H1 (cell line): ENCODE results near the gene TMPO. TPM values are rescaled to one million over a fixed set of nuclear protein-coding genes. Genes with fewer than 3 reads are reported as not detected.

ENCODE experiments used
- CTCF ChIA-PET: fragments of 300-600 bp; sonication (Branson Sonifier 250); formaldehyde crosslinking; loops from one replicate; lab custom pipeline; 2021; ENCODE audit not compliant: partially characterized antibody; lab: Charles Lee
- POLR2A ChIA-PET: fragments of 300-600 bp; sonication (Branson Sonifier 250); formaldehyde crosslinking; loops from one replicate; lab custom pipeline; 2021; ENCODE audit warnings: inconsistent platforms; ENCODE audit not compliant: partially characterized antibody; lab: Charles Lee
- DNase-seq, 2 experiments: peaks; one replicate each; pipeline versions ENCODE4 v3.0.0 to v3.0.0-alpha.2; 2010 to 2022; ENCODE audit warnings: low spot score in 2 of 2, low read depth in 1 of 2, mixed read lengths in 1 of 2
- FAIRE-seq: peaks from 2 replicates; lab custom pipeline; 2011; peaks lifted over from hg19 to GRCh38; lab: Jason Lieb, UNC
- H2AFZ ChIP-seq: 2 replicates; pipeline ENCODE4 v1.8.1; 2012; ENCODE audit warnings: low read length, inconsistent platforms
- H2AK5ac ChIP-seq: 2 replicates; pipeline ENCODE4 v1.6.1; 2013; ENCODE audit warnings: low read depth, low read length
- H2BK120ac ChIP-seq: replicated peaks from 2 replicates; pipeline ENCODE3; 2013; ENCODE audit warnings: low read depth, low read length, inconsistent platforms
- H2BK12ac ChIP-seq: 2 replicates; pipeline ENCODE4 v1.6.1; 2013; ENCODE audit warnings: low read depth, low read length
- H2BK15ac ChIP-seq: 2 replicates; pipeline ENCODE4 v1.6.1; 2013; ENCODE audit warnings: low read length
- H2BK20ac ChIP-seq: 2 replicates; pipeline ENCODE4 v1.6.1; 2013; ENCODE audit warnings: low read length
- H2BK5ac ChIP-seq: 2 replicates; pipeline ENCODE4 v1.6.1; 2013; ENCODE audit warnings: low read depth, low read length
- H3K14ac ChIP-seq: 2 replicates; pipeline ENCODE4 v1.6.1; 2013; ENCODE audit warnings: inconsistent platforms; ENCODE audit not compliant: insufficient read length
- H3K18ac ChIP-seq: 2 replicates; pipeline ENCODE4 v1.6.1; 2013; ENCODE audit warnings: low read length; ENCODE audit errors: extremely low read depth
- H3K23ac ChIP-seq: 2 replicates; pipeline ENCODE4 v1.6.1; 2013; ENCODE audit warnings: inconsistent platforms; ENCODE audit not compliant: insufficient read length
- H3K23me2 ChIP-seq: 2 replicates; pipeline ENCODE4 v1.6.1; 2013; ENCODE audit warnings: low read depth, low read length
- H3K27ac ChIP-seq: 2 replicates; pipeline ENCODE4 v1.6.1; 2011; ENCODE audit warnings: low read depth, low read length, inconsistent platforms
- H3K27me3 ChIP-seq, 4 experiments: replicated peaks in 1 of 4; 1 replicate in 1 of 4; 2 replicates in 3 of 4; pipeline versions ENCODE4 v1.6.1 to v1.8.1; 2011 to 2013; ENCODE audit warnings: low read length in 3 of 4, mild to moderate bottlenecking in 3 of 4, inconsistent platforms in 2 of 4, mixed read lengths in 2 of 4, moderate library complexity in 1 of 4; ENCODE audit not compliant: control insufficient read depth in 3 of 4, insufficient read depth in 3 of 4; ENCODE audit errors: extremely low read depth in 1 of 4
- H3K36me3 ChIP-seq, 4 experiments: 2 replicates each; pipeline versions ENCODE4 v1.6.1 to v1.8.1; 2011 to 2013; ENCODE audit warnings: mild to moderate bottlenecking in 4 of 4, low read length in 3 of 4, moderate library complexity in 2 of 4, control low read depth in 1 of 4, inconsistent platforms in 1 of 4; ENCODE audit not compliant: insufficient read depth in 4 of 4, control insufficient read depth in 2 of 4
- H3K4ac ChIP-seq: replicated peaks from 2 replicates; pipeline ENCODE3; 2013; ENCODE audit warnings: low read length, low read depth, mixed read lengths, inconsistent platforms; ENCODE audit not compliant: insufficient read length
- H3K4me1 ChIP-seq, 4 experiments: replicated peaks in 1 of 4; 1 replicate in 1 of 4; 2 replicates in 3 of 4; pipeline versions ENCODE4 v1.6.1 to v1.8.1; 2011 to 2013; ENCODE audit warnings: low read length in 3 of 4, inconsistent platforms in 2 of 4, mixed read lengths in 1 of 4; ENCODE audit not compliant: insufficient read depth in 4 of 4, control insufficient read depth in 3 of 4
- H3K4me2 ChIP-seq, 2 experiments: 2 replicates each; pipeline versions ENCODE4 v1.6.1 to v1.8.1; 2011 to 2013; ENCODE audit warnings: low read depth in 2 of 2, low read length in 2 of 2, control low read depth in 1 of 2, inconsistent platforms in 1 of 2, mild to moderate bottlenecking in 1 of 2; ENCODE audit not compliant: insufficient read depth in 1 of 2
- H3K4me3 ChIP-seq, 4 experiments: fragments of 200-600, 300-600 bp in 1 of 4; sonication (generic), shearing (Covaris generic), sonication (Bioruptor Twin) in 1 of 4; 2 replicates each; pipeline versions ENCODE4 v1.5.1 to v1.8.1; 2011 to 2016; ENCODE audit warnings: low read length in 4 of 4, low read depth in 3 of 4, control low read depth in 2 of 4, inconsistent platforms in 2 of 4, mild to moderate bottlenecking in 2 of 4, mixed read lengths in 1 of 4, moderate library complexity in 1 of 4; ENCODE audit not compliant: insufficient read depth in 2 of 4; ENCODE audit errors: extremely low read depth in 1 of 4
- H3K56ac ChIP-seq: replicated peaks from 2 replicates; pipeline ENCODE3; 2013; ENCODE audit warnings: low read depth, mild to moderate bottlenecking, mixed read lengths, low read length, inconsistent platforms; ENCODE audit not compliant: insufficient read length
- H3K79me1 ChIP-seq: 2 replicates; pipeline ENCODE4 v1.6.1; 2013; ENCODE audit warnings: low read depth, low read length, control low read depth
- H3K79me2 ChIP-seq, 2 experiments: 2 replicates each; pipeline versions ENCODE4 v1.6.1 to v1.8.1; 2012 to 2013; ENCODE audit warnings: low read length in 2 of 2, mild to moderate bottlenecking in 2 of 2, inconsistent platforms in 1 of 2; ENCODE audit not compliant: insufficient read depth in 2 of 2, control insufficient read depth in 1 of 2
- H3K9ac ChIP-seq, 4 experiments: replicated peaks in 1 of 4; 1 replicate in 1 of 4; 2 replicates in 3 of 4; pipeline versions ENCODE4 v1.6.1 to v1.8.1; 2011 to 2013; ENCODE audit warnings: low read depth in 3 of 4, low read length in 3 of 4, control low read depth in 2 of 4, mild to moderate bottlenecking in 2 of 4, moderate library complexity in 2 of 4, inconsistent platforms in 1 of 4; ENCODE audit errors: extremely low read depth in 1 of 4
- H3K9me3 ChIP-seq, 2 experiments: 2 replicates each; pipeline versions ENCODE4 v1.6.1 to v1.8.1; 2012 to 2013; ENCODE audit warnings: mild to moderate bottlenecking in 2 of 2, moderate library complexity in 2 of 2, control low read depth in 1 of 2, inconsistent platforms in 1 of 2, low read depth in 1 of 2, low read length in 1 of 2, mixed read lengths in 1 of 2; ENCODE audit not compliant: insufficient read depth in 2 of 2
- H4K20me1 ChIP-seq, 2 experiments: replicated peaks in 1 of 2; 2 replicates each; pipeline versions ENCODE3 to v1.8.1; 2011 to 2013; ENCODE audit warnings: inconsistent platforms in 2 of 2, low read length in 2 of 2, mild to moderate bottlenecking in 1 of 2; ENCODE audit not compliant: insufficient read depth in 2 of 2, control insufficient read depth in 1 of 2
- H4K5ac ChIP-seq: 2 replicates; pipeline ENCODE4 v1.6.1; 2013; ENCODE audit warnings: low read length, low read depth, mixed read lengths, inconsistent platforms; ENCODE audit not compliant: insufficient read length
- H4K8ac ChIP-seq: 2 replicates; pipeline ENCODE4 v1.8.0; 2013; ENCODE audit warnings: mild to moderate bottlenecking, moderate library complexity, low read length, inconsistent platforms; ENCODE audit not compliant: insufficient read depth; ENCODE audit errors: extremely low read depth
- H4K91ac ChIP-seq: replicated peaks from 2 replicates; pipeline ENCODE3; 2013; ENCODE audit warnings: low read length, mixed read lengths, inconsistent platforms; ENCODE audit not compliant: insufficient read length
- BRCA1 ChIP-seq: IDR thresholded peaks from 2 replicates; pipeline ENCODE4 v1.6.1; 2012; ENCODE audit warnings: low read depth, low read length, improper control_type of control experiment
- CHD2 ChIP-seq: IDR thresholded peaks from 2 replicates; pipeline ENCODE4 v1.6.1; 2012; ENCODE audit warnings: low read length, improper control_type of control experiment
- CTCF ChIP-seq, 3 experiments: IDR thresholded peaks; 1 replicate in 2 of 3; 2 replicates in 1 of 3; pipeline versions ENCODE4 v1.5.1 to v1.6.1; 2011; ENCODE audit warnings: low read length in 3 of 3, mild to moderate bottlenecking in 3 of 3, inconsistent platforms in 2 of 3, low read depth in 1 of 3, moderate library complexity in 1 of 3; ENCODE audit not compliant: insufficient read depth in 1 of 3; ENCODE audit errors: control extremely low read depth in 1 of 3
- RAD21 ChIP-seq, 2 experiments: IDR thresholded peaks in 1 of 2; conservative IDR thresholded peaks in 1 of 2; 2 replicates each; pipeline ENCODE4 v1.6.1; 2011; ENCODE audit warnings: low read depth in 2 of 2, low read length in 2 of 2, improper control_type of control experiment in 1 of 2, inconsistent platforms in 1 of 2, mild to moderate bottlenecking in 1 of 2, moderate library complexity in 1 of 2
- RNF2 ChIP-seq: fragments of 200-900, 300-1000 bp; sonication (generic); IDR thresholded peaks from 2 replicates; pipeline ENCODE4 v1.7.1; 2016; ENCODE audit warnings: borderline replicate concordance, low read depth, mild to moderate bottlenecking, antibody characterized with exemption, low read length; ENCODE audit not compliant: poor library complexity, severe bottlenecking; ENCODE audit errors: missing control alignments
- WGBS, 2 experiments: shearing (Covaris generic) in 1 of 2; methylation state at CpG; one replicate each; pipeline versions ENCODE4 v1.1.6 to v1.1.7; 2013 to 2015; ENCODE audit warnings: low lambda C conversion rate in 2 of 2, mixed read lengths in 2 of 2, inconsistent platforms in 1 of 2, low coverage in 1 of 2, missing lambda C conversion rate in 1 of 2; ENCODE audit not compliant: insufficient replicate concordance in 2 of 2, insufficient coverage in 1 of 2, insufficient read length in 1 of 2; ENCODE audit errors: extremely low coverage in 1 of 2, missing lambda C conversion rate in 1 of 2; 5-methylcytosine and 5-hydroxymethylcytosine counted together
- polyA plus RNA-seq, 7 experiments: library from polyadenylated mRNA; depleted of rRNA in 3 of 7; stranded (reverse) in 5 of 7; unstranded in 2 of 7; fragments of >200 nt in 5 of 7; fragments of 200-250 nt in 2 of 7; gene quantifications; 1 replicate in 5 of 7; 2 replicates in 1 of 7; 4 replicates in 1 of 7; pipeline versions ENCODE4 v1.2.1 to v1.2.3, GENCODE V29; 2011 to 2013; ENCODE audit warnings: missing spikeins in 2 of 7, mixed read lengths in 2 of 7
- total RNA-seq: library from RNA; stranded (reverse); fragmentation: NEBNext Ultra II Directional; extraction: Animal tissue kit (Norgen Biotek cat#: 25700); gene quantifications from 2 replicates; pipeline ENCODE4 v1.2.1, GENCODE V29; 2021

TMPO gene
- total and polyA plus RNA-seq, 2 of the 8 experiments (the other 6 are each of a cell fraction or from before 2014, with no cell fraction given), result 43.9 to 195 TPM

GRCh38 chr12:98572010-98572409 lies 56.6 kb downstream of the TMPO start:
- no peak overlapping the region for H4K5ac ChIP-seq
- H3K23ac ChIP-seq, result no peak overlapping the region
- H3K14ac ChIP-seq, result no peak overlapping the region
- no peak overlapping the region for H2BK12ac ChIP-seq
- POLR2A ChIA-PET, result interaction anchor here (0.9 to 1.2 kb wide), 4 partner anchors 19 to 56 kb away, joined by 3 to 8 read pairs (median 3); partner anchors contain the start of gene SLC25A3
- no peaks in the 10 kb centered on the region for H3K79me2 ChIP-seq
- H2BK120ac ChIP-seq, result no peak overlapping the region
- no peak overlapping the region for H2BK15ac ChIP-seq
- no peaks in the 10 kb centered on the region for H3K27me3 ChIP-seq
- no peak overlapping the region for H2AFZ ChIP-seq
- CTCF ChIA-PET, result interaction anchor here (0.7 to 4.8 kb wide), 15 partner anchors 9 to 427 kb away, joined by 3 to 40 read pairs (median 4); partner anchors contain the start of gene SLC25A3
- no peak for TF ChIP-seq BRCA1
- peak; percentile 32 to 71 (median 54) for TF ChIP-seq CTCF (IDR thresholded peaks at IDR 0.05; ENCODE audit: control extremely low read depth in 1 of 3, insufficient read depth in 1 of 3, low read depth in 1 of 3, low read length in 3 of 3)
- no peak for TF ChIP-seq RNF2
- TF ChIP-seq RAD21 (IDR thresholded peaks at IDR 0.05 in 1 of 2, conservative IDR thresholded peaks at IDR 0.05 in 1 of 2; ENCODE audit: low read depth in 2 of 2, low read length in 2 of 2), result peak; percentile 28 to 39; a peak in 2 of 4 replicates
- TF ChIP-seq CHD2, result no peak
- TF ChIP-seq, all 59 proteins: peak for 2
- no peak overlapping the region for H3K4me2 ChIP-seq
- H3K79me1 ChIP-seq, result no peaks in the 10 kb centered on the region
- H3K4ac ChIP-seq, result no peak overlapping the region
- 78% methylated on average over 2 of the region's 2 CpGs; no CpG with 5 or more reads in 1 of the 2 experiments for WGBS, 2 experiments
- no peak overlapping the region for H4K91ac ChIP-seq
- no peak overlapping the region for H3K4me3 ChIP-seq
- no peaks in the 10 kb centered on the region for H3K36me3 ChIP-seq
- H3K9ac ChIP-seq, result no peak overlapping the region
- no peaks in the 10 kb centered on the region for H3K4me1 ChIP-seq
- DNase-seq (no peak), FAIRE-seq (no peak)
- H3K18ac ChIP-seq, result no peak overlapping the region
- no peak overlapping the region for H2BK20ac ChIP-seq
- H2BK5ac ChIP-seq, result no peak overlapping the region
- H2AK5ac ChIP-seq, result no peak overlapping the region
- no peaks in the 10 kb centered on the region for H3K9me3 ChIP-seq
- no peak overlapping the region for H3K56ac ChIP-seq
- no peak overlapping the region for H4K8ac ChIP-seq
- H4K20me1 ChIP-seq, result no peaks in the 10 kb centered on the region
- no peak overlapping the region for H3K27ac ChIP-seq
- no peaks in the 10 kb centered on the region for H3K23me2 ChIP-seq
